Measurements from ENCODE around the gene CUTA. TPM values are rescaled to one million over a fixed set of nuclear protein-coding genes. Genes with fewer than 3 reads are reported as not detected.

CUTA gene
- 193 TPM for polyA plus RNA-seq (2013, experiment 1 of 2; ENCODE audit: insufficient read length)
- polyA plus RNA-seq (2013, experiment 2 of 2; ENCODE audit: insufficient read length), result 194 TPM

GRCh38 chr6:33417903-33418689, at the start of gene CUTA:
Gene CUTA (minus strand): TSS chr6:33418107. CDS start chr6:33418000, 107 bp downstream.
- DNase-seq, result peak; percentile 100

- no peak for DNase-seq
These were observed 49.2 kb upstream of the CUTA start for GRCh38 chr6:33467091-33467490.

- DNase-seq, result no peak
These were observed 48.3 kb upstream of the CUTA start for GRCh38 chr6:33466075-33466735.

DNA sequence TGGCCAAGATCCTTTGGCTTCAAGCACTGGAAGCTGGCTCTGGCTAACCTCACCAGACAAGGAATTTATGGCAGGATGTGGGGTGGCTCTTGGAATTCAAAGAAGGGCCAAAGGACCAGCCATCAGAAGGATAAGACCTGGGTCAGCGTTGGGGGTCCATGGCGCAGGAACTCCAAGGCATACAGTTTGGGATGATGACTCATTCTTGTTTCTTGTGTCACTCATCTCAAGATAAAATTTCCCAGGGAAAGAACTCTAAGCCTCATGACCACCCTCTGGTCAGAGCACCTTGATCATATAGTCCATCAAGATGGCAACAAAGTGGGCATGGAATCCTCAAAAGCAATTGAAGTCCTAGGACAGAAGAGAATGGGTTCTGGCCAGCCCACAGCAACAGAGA, 41.3 kb upstream of the CUTA start:
- DNase-seq, result no peak

GRCh38 chr6:33458676-33459075, 40.8 kb upstream of the CUTA start:
- DNase-seq, result no peak

DNA sequence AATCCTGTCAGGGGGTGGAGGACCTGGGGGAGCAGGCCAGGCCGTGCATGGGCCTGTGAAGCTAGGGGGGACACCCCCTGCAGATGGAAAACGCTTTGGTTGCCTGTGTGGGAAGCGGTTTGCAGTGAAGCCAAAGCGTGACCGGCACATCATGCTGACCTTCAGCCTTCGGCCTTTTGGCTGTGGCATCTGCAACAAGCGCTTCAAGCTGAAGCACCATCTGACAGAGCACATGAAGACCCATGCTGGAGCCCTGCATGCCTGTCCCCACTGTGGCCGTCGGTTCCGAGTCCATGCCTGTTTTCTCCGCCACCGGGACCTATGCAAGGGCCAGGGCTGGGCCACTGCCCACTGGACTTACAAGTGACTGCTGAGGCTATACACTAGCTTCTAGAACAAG, 38.2 kb upstream of the CUTA start:
- DNase-seq, result no peak

DNA sequence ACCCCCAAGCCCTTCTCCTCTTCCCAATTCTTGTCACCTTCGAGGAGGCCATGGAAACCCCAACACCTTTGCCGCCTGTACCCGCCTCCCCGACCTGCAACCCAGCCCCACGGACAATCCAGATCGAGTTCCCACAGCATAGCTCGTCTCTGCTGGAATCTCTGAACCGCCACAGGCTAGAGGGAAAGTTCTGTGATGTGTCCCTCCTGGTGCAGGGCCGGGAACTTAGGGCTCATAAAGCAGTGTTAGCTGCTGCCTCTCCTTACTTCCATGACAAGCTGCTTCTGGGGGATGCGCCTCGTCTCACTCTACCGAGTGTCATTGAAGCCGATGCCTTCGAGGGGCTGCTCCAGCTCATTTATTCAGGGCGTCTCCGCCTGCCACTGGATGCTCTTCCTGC, 37.1 kb upstream of the CUTA start:
- DNase-seq, result no peak

DNA sequence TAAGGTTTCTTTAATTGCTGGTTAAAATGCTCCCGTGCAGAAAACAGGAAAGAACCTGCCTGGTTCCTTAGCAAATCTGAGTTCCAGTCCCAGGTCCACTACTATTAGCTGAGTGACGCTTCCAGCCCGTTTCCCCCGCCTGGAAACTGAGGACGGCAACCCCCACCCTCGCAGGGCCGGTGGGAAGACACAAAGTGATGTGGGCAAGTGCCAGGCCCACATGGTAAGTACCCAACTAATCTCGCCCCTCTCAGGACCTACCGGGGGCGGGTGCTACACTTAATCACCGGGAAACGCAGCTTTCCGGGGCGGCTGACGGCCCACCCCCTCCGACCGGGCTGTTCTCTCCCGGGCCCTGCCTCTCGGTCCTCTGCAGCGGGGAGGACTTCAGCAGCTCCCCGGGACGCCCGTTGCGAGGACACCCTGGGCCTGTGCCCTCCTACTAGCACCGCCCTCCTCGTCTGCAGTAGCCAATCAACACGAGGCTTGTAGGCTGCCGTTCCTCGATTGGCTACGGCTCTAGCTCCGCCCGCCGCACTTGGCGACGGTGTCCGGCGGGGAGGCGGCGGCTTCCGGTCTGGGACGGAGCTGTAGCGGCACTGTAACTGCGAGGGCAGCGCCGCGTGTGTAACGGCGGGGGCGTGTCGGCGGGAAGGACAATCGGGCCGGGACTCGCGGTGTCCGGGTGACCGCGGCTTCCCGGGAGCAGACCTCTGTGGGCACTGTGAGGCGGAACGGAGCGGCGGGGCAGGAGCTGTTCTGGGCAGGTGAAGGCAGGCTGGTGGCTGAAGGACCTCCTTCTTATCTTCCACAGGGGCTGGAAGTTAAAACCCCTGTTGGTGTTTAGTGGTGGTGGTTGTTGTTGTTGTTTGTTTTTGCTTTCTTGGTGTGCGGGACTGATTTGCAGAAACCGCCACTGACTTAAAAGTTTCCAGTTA, 36.4 kb upstream of the CUTA start, which contains the start of gene ZBTB9:
TSS of gene ZBTB9 (plus strand) at position 568 of the 938 bp plus-strand sequence. CDS start 525 bp downstream, outside the sequence.
- DNase-seq, result peak; percentile 96

GRCh38 chr6:33453393-33454008, 35.6 kb upstream of the CUTA start:
- DNase-seq, result no peak

GRCh38 chr6:33452496-33452895, 34.6 kb upstream of the CUTA start:
- DNase-seq, result no peak

GRCh38 chr6:33451606-33452005, 33.7 kb upstream of the CUTA start:
- DNase-seq, result no peak

DNA sequence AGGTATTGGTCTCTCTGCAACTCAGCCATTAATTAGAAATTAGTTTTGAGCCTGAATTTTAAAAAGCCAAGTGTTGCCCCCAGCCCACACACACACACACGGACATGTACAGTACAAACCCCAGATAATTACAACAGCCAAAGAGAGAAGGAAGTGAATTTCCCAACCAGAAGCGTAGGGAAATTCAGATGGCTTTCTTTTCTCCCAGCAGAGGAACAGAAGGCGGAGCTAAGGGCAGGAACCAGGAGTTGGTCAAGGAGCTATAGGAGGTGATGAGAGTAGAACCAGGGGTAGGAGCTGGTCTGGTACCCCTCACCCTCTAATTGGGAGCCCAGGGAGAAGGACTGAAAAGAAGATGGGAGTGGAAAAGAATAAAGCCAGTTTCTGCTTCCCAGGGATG, 32.5 kb upstream of the CUTA start:
- DNase-seq, result no peak

DNA sequence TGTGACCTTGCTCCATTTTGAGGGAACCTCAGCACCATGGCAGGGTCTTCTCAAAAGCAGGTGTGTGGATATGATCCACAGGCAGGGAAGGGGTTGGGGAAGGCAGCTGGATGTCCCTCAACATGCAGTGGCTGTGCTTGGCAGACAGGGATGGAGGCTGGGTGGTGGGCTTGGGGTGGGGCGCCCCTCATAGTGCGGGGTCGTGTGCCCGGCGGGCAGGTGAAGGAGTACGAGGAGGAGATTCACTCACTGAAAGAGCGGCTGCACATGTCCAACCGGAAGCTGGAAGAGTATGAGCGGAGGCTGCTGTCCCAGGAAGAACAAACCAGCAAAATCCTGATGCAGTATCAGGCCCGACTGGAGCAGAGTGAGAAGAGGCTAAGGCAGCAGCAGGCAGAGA, 28.4 kb upstream of the CUTA start:
- no peak for DNase-seq

DNA sequence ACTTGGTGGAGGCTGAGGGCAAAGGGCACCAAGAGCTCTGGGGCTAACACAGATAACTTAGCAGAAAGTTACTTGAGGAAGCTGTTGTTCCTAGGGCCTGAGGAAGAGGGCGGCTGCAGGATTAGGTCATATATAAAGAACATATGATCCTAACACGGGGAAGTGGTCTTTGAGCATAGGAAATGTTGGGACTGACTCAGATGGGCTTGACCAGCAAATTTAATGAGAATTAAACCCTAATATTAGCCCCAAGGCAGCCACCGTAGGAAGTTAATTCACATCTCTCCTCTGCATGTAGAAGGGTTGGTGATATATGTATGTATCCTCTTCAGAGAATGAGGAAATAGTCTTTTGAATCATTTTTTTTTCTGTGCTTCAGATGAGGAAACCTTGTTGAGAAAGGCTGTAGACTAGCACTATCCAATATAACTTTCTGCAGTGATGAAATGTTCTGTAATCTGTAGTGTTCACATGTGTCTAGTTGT, 27.3 kb upstream of the CUTA start:
- DNase-seq, result no peak

DNA sequence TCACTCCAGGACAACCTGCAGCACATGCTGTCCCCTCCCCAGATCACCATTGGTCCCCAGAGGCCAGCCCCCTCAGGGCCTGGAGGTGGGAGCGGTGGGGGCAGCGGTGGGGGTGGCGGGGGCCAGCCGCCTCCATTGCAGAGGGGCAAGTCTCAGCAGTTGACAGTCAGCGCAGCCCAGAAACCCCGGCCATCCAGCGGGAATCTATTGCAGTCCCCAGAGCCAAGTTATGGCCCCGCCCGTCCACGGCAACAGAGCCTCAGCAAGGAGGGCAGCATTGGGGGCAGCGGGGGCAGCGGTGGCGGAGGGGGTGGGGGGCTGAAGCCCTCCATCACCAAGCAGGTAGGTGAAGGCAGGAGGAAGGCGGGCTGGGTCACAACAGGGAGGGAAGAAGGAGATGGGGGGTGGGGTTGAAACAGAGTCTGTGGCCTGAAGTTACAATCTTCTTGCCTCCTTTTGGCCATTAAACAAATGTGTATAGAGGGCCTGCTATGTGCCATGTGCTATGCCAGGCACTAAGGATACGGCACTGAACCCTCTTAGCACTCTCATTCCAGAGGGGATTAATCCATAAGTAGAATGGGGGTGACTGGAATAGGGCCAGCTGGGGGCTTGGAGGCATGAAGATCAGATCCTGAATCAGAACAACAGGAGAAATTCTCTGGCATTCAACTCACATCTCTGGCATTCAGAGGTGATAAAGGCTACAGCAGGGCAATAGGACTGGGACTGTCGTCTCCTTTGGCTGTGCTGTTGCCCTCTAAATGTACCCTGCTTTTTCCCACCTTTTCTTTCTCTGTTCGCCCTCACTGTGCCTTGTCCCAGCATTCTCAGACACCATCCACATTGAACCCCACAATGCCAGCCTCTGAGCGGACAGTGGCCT, 26.0 kb upstream of the CUTA start:
- DNase-seq, result no peak

- DNase-seq, result no peak
These were observed 25.1 kb upstream of the CUTA start for GRCh38 chr6:33443025-33443424.

GRCh38 chr6:33442283-33442682, 24.4 kb upstream of the CUTA start:
- DNase-seq, result no peak

DNA sequence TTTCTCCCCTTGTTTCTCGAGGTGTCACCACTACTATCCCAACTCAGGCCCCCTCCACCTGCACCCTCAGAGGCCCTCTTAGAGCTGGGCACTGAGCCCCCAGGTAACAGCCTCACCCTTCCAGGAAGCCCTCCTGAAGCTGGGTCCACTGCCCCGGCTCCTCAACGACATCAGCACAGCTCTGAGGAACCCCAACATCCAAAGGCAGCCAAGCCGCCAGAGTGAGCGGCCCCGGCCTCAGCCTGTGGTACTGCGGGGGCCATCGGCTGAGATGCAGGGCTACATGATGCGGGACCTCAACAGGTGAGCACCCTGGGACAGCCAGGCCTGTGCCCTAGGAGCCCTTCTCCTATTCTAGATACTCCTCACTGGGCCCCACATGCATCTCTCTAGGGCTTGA, 23.6 kb upstream of the CUTA start:
- no peak for DNase-seq

DNA sequence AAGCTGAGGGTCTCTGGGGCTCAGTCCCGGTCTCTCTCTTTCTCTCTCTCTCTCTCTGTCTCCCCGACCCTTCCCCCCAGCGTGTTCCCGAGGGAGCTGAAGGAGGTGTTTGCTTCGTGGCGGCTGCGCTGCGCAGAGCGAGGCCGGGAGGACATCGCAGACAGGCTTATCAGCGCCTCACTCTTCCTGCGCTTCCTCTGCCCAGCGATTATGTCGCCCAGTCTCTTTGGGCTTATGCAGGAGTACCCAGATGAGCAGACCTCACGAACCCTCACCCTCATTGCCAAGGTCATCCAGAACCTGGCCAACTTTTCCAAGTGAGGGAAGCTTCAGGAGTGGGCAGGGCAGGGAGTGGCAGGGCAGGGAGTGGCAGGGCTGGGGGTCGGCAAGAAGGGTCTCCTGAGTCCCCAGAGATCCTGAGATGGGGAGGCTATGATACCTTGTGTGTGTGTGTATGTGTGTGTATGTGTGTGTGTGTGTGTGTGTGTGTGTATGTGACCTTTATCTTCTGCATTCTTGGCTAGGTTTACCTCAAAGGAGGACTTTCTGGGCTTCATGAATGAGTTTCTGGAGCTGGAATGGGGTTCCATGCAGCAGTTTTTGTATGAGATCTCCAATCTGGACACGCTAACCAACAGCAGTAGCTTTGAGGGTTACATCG, 22.9 kb upstream of the CUTA start:
- no peak for DNase-seq

GRCh38 chr6:33439956-33440648, 22.2 kb upstream of the CUTA start:
- DNase-seq, result no peak
